Measurements from ENCODE around the gene BRIP1. TPM values are rescaled to one million over a fixed set of nuclear protein-coding genes. Genes with fewer than 3 reads are reported as not detected.
"Not testable (repeated sequence)": the region's sequence is repeated elsewhere in the genome, so short reads cannot be mapped to it uniquely, and the experiment has no call there.

BRIP1 gene
- total and polyA plus RNA-seq, 2 experiments from 2014 or later: 2.2 to 4.0 TPM

DNA sequence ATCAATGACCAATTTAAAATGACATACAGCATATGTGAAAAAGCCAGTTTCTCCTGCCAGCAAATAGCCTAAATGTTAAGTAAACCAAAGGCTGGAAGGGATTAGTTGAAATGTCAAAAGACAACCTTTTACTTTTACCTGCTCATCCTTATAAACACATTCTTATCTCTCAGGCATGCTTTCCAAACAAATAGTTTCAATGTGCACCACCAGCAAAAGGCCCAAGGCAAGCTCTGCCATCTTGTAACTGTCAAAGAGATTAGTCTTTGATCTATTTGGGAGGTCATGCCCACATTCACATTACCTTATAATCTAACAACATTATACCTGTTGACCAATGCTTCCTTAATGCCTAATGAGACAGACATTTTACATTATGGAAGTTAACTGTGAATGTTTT is 140.1 kb downstream of the BRIP1 start:
- Histone ChIP-seq H3K27me3 (replicated peaks; ENCODE audit: insufficient read depth) (no peaks in the 10 kb centered on the region), H3K79me2 (ENCODE audit: insufficient read depth) (no peaks in the 10 kb centered on the region), H3K4me1 (ENCODE audit: insufficient read depth) (no peaks in the 10 kb centered on the region), H3F3A (ENCODE audit: insufficient read depth) (no peaks in the 10 kb centered on the region), H3K36me3 (ENCODE audit: low read depth) (no peaks in the 10 kb centered on the region), H3K4me3 (no peak overlapping the region), H3K9ac (no peak overlapping the region), H2AFZ (no peak overlapping the region), H3K9me3 (ENCODE audit: low read depth) (no peaks in the 10 kb centered on the region), H3K27ac (no peak overlapping the region), H3K9me2 (ENCODE audit: insufficient read depth) (no peaks in the 10 kb centered on the region), H3K4me2 (ENCODE audit: unreplicated experiment) (no peak overlapping the region), H4K20me1 (ENCODE audit: insufficient read depth) (no peaks in the 10 kb centered on the region)
- no peak for DNase-seq
- in situ Hi-C loops (cut with MboI): no loop called here
- no peak for TF ChIP-seq EZH2 (IDR thresholded peaks at IDR 0.05; ENCODE audit: insufficient read depth, poor library complexity, severe bottlenecking)
- no peak for TF ChIP-seq EZH2phosphoT487 (IDR thresholded peaks at IDR 0.05; ENCODE audit: insufficient read depth, low read depth)

DNA sequence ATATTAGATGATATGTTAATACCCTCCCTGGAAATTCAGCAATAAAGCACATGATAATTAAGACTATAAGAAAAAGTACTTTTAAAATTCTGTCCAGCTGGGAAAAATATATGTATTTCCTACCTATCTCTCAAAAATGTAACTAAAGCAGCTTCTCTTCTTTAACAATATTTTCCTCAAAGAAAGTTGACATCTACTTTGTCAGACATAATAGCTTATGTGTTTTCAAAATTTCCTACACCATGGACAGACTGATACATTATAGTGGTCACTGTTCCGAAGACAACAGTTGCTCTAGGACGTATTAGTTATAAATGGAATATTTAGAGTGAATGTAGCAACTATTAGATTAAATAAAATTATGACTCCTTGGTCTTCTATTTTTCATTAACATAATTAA is 140.9 kb downstream of the BRIP1 start:
- no peak overlapping the region for H3K4me3 ChIP-seq
- H3K4me2 ChIP-seq (ENCODE audit: unreplicated experiment): no peak overlapping the region
- H3K27ac ChIP-seq: no peak overlapping the region
- no peaks in the 10 kb centered on the region for H3K79me2 ChIP-seq (ENCODE audit: insufficient read depth)
- H3K4me1 ChIP-seq (ENCODE audit: insufficient read depth): no peaks in the 10 kb centered on the region
- no peaks in the 10 kb centered on the region for H3K27me3 ChIP-seq (replicated peaks; ENCODE audit: insufficient read depth)
- H3F3A ChIP-seq (ENCODE audit: insufficient read depth): no peaks in the 10 kb centered on the region
- no peak for DNase-seq
- H3K9me2 ChIP-seq (ENCODE audit: insufficient read depth): no peaks in the 10 kb centered on the region
- H2AFZ ChIP-seq: no peak overlapping the region
- no peaks in the 10 kb centered on the region for H4K20me1 ChIP-seq (ENCODE audit: insufficient read depth)
- H3K9me3 ChIP-seq (ENCODE audit: low read depth): no peaks in the 10 kb centered on the region
- H3K9ac ChIP-seq: no peak overlapping the region
- 97 to 100% methylated on average over 2 of the region's 2 CpGs for WGBS, 2 experiments (ENCODE audit: low coverage in 1 of 2, low lambda C conversion rate in 2 of 2, missing lambda C conversion rate in 2 of 2)
- TF ChIP-seq EZH2 (IDR thresholded peaks at IDR 0.05; ENCODE audit: insufficient read depth, poor library complexity, severe bottlenecking) (no peak), EZH2phosphoT487 (IDR thresholded peaks at IDR 0.05; ENCODE audit: insufficient read depth, low read depth) (no peak)
- H3K36me3 ChIP-seq (ENCODE audit: low read depth): no peaks in the 10 kb centered on the region
- in situ Hi-C loops (cut with MboI): no loop called here

DNA sequence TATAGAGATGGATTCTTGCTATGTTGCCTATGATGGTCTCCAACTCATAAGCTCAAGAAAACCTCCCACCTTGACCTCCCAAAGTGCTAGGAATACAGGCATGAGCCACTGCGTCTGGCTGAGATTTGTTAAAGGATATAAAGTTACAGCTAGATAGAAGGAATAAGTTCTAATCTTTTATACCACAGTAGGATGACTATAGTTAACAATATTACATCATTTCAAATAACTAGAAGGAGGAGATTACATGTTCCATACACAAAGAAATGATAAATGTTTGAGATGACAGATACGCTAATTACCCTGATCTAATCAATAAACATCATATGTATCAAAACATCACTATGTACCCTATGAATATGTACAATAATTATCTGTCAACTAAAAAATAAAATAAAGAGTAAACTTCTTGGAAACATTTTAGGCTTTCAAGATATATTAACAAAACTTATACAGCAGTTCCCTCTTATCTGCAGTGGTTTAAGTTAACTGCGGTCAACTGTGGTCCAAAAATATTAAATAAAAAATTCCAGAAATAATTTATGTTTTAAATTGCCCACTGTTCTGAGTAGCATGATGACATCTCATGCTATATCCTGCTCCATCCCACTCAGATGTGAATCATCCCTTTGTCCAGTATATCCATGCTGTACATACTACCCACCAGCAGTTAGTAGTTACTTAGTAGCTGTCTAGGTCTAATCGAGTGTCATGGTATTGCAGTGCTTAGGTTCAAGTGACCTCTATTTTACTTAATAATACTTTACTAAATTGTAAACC is 143.1 kb downstream of the BRIP1 start:
- no peak overlapping the region for H3K4me2 ChIP-seq (ENCODE audit: unreplicated experiment)
- H3K4me1 ChIP-seq (ENCODE audit: insufficient read depth): no peaks in the 10 kb centered on the region
- no peak overlapping the region for H3K27ac ChIP-seq
- H3K79me2 ChIP-seq (ENCODE audit: insufficient read depth): no peaks in the 10 kb centered on the region
- TF ChIP-seq EZH2 (IDR thresholded peaks at IDR 0.05; ENCODE audit: insufficient read depth, poor library complexity, severe bottlenecking): no peak
- no peak for TF ChIP-seq EZH2phosphoT487 (IDR thresholded peaks at IDR 0.05; ENCODE audit: insufficient read depth, low read depth)
- H3K9me2 ChIP-seq (ENCODE audit: insufficient read depth): no peaks in the 10 kb centered on the region
- H3K36me3 ChIP-seq (ENCODE audit: low read depth): no peaks in the 10 kb centered on the region
- no peak overlapping the region for H3K9ac ChIP-seq
- H3K9me3 ChIP-seq (ENCODE audit: low read depth): peaks cover 4% of the 10 kb centered on the region
- no peaks in the 10 kb centered on the region for H3K27me3 ChIP-seq (replicated peaks; ENCODE audit: insufficient read depth)
- H3F3A ChIP-seq (ENCODE audit: insufficient read depth): no peaks in the 10 kb centered on the region
- H2AFZ ChIP-seq: no peak overlapping the region
- no peaks in the 10 kb centered on the region for H4K20me1 ChIP-seq (ENCODE audit: insufficient read depth)
- in situ Hi-C loops (cut with MboI): no loop called here
- peak; percentile 1 for DNase-seq
- 96 to 97% methylated on average over 4 of the region's 4 CpGs for WGBS, 2 experiments (ENCODE audit: low coverage in 1 of 2, low lambda C conversion rate in 2 of 2, missing lambda C conversion rate in 2 of 2)
- H3K4me3 ChIP-seq: no peak overlapping the region

DNA sequence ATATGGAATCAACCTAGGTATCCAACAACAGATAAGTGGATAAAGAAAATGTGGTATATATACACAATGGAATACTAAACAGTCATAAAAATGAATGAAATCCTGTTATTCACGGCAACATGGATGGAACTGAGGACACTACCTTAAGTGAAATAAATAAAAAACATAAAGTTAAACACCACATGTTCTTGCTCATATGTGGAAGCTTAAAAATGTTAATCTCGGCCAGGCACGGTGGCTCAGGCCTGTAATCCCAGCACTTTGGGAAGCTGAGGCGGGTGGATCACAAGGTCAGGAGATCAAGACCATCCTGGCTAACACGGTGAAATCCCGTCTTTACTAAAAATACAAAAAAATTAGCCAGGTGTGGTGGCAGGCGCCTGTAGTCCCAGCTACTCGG is 144.1 kb downstream of the BRIP1 start:
- H3K4me1 ChIP-seq (ENCODE audit: insufficient read depth); H2AFZ ChIP-seq; H3K79me2 ChIP-seq (ENCODE audit: insufficient read depth); H3K36me3 ChIP-seq (ENCODE audit: low read depth); H4K20me1 ChIP-seq (ENCODE audit: insufficient read depth); H3K9me2 ChIP-seq (ENCODE audit: insufficient read depth); H3K4me3 ChIP-seq; H3K4me2 ChIP-seq (ENCODE audit: unreplicated experiment); H3K9ac ChIP-seq; DNase-seq; H3K27ac ChIP-seq; H3K9me3 ChIP-seq (ENCODE audit: low read depth); H3F3A ChIP-seq (ENCODE audit: insufficient read depth); H3K27me3 ChIP-seq (replicated peaks; ENCODE audit: insufficient read depth); in situ Hi-C loops (cut with MboI): not testable (repeated sequence)
- WGBS, 2 experiments (ENCODE audit: low coverage in 1 of 2, low lambda C conversion rate in 2 of 2, missing lambda C conversion rate in 2 of 2): 97 to 100% methylated on average over 8 of the region's 8 CpGs

DNA sequence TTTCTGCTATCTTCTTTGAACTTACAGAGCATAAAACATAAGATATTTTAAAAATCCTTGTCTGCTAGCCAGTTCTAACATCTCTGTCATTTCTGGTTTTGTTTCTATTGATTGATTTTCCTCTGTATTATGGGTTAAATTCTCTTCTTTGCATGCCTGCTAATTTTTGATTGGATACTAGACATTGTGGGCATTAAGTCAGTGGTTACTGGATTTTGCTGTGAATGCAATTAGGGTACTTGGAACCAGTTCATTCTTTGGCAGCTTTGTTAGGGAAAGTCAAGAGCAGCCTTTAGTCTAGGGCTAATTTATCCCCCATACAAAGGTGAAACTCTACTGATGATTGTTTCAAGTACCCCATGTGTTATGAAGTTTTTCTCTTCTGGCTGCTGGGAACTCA is 145.3 kb downstream of the BRIP1 start:
- Histone ChIP-seq H3K4me1 (ENCODE audit: insufficient read depth) (no peaks in the 10 kb centered on the region), H3K4me3 (no peak overlapping the region), H3K9ac (no peak overlapping the region), H4K20me1 (ENCODE audit: insufficient read depth) (no peaks in the 10 kb centered on the region), H3K36me3 (ENCODE audit: low read depth) (no peaks in the 10 kb centered on the region), H3K9me3 (ENCODE audit: low read depth) (peaks cover 4% of the 10 kb centered on the region), H3K9me2 (ENCODE audit: insufficient read depth) (no peaks in the 10 kb centered on the region), H3K79me2 (ENCODE audit: insufficient read depth) (no peaks in the 10 kb centered on the region), H3K27me3 (replicated peaks; ENCODE audit: insufficient read depth) (no peaks in the 10 kb centered on the region), H3K27ac (no peak overlapping the region), H3K4me2 (ENCODE audit: unreplicated experiment) (no peak overlapping the region), H3F3A (ENCODE audit: insufficient read depth) (no peaks in the 10 kb centered on the region), H2AFZ (no peak overlapping the region)
- no peak for DNase-seq
- TF ChIP-seq EZH2phosphoT487 (IDR thresholded peaks at IDR 0.05; ENCODE audit: insufficient read depth, low read depth) (no peak), EZH2 (IDR thresholded peaks at IDR 0.05; ENCODE audit: insufficient read depth, poor library complexity, severe bottlenecking) (no peak)
- in situ Hi-C loops (cut with MboI): no loop called here

Data from GM23248 (cell line).